DND-41 (cell line): Measurements from ENCODE around the gene DSCAM.

ENCODE experiments used
- EZH2 ChIP-seq: IDR thresholded peaks from 3 replicates; pipeline ENCODE4 v1.6.1; 2012; ENCODE audit warnings: borderline replicate concordance, low read depth, mild to moderate bottlenecking, moderate library complexity, low read length, inconsistent platforms; ENCODE audit not compliant: severe bottlenecking
- TF ChIP-seq, protein P1 (sequence below): IDR thresholded peaks from 2 replicates; pipeline ENCODE4 v1.5.1; 2012; ENCODE audit warnings: borderline replicate concordance, low read length, moderate library complexity, mild to moderate bottlenecking; ENCODE audit not compliant: poor library complexity, severe bottlenecking; ENCODE audit errors: extremely low read depth

GRCh38 chr21:40683349-40683748 lies 163.6 kb downstream of the DSCAM start:
- no peak for TF ChIP-seq EZH2
- TF ChIP-seq, protein P1, sequence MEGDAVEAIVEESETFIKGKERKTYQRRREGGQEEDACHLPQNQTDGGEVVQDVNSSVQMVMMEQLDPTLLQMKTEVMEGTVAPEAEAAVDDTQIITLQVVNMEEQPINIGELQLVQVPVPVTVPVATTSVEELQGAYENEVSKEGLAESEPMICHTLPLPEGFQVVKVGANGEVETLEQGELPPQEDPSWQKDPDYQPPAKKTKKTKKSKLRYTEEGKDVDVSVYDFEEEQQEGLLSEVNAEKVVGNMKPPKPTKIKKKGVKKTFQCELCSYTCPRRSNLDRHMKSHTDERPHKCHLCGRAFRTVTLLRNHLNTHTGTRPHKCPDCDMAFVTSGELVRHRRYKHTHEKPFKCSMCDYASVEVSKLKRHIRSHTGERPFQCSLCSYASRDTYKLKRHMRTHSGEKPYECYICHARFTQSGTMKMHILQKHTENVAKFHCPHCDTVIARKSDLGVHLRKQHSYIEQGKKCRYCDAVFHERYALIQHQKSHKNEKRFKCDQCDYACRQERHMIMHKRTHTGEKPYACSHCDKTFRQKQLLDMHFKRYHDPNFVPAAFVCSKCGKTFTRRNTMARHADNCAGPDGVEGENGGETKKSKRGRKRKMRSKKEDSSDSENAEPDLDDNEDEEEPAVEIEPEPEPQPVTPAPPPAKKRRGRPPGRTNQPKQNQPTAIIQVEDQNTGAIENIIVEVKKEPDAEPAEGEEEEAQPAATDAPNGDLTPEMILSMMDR: no peak
